Subcutaneous abdominal adipose tissue (tissue), 5 donors: ENCODE data around the gene SENP2.

ENCODE experiments used
- H3K27ac ChIP-seq: one replicate; pipeline ENCODE4 v1.7.0; 2013; ENCODE audit warnings: low read depth, mild to moderate bottlenecking, inconsistent platforms, low read length, moderate library complexity
- H3K27me3 ChIP-seq, 5 donors: one replicate each; pipeline ENCODE4 v1.7.0; 2013; ENCODE audit warnings: low read length in 5 of 5, inconsistent platforms in 1 of 5; ENCODE audit not compliant: control insufficient read depth in 5 of 5, insufficient read depth in 4 of 5
- H3K36me3 ChIP-seq, 5 donors: one replicate each; pipeline ENCODE4 v1.7.0; 2013; ENCODE audit warnings: low read length in 5 of 5; ENCODE audit not compliant: control insufficient read depth in 5 of 5, insufficient read depth in 5 of 5
- H3K4me1 ChIP-seq, 5 donors: one replicate each; pipeline ENCODE4 v1.7.0; 2013; ENCODE audit warnings: low read length in 5 of 5, mild to moderate bottlenecking in 3 of 5, moderate library complexity in 1 of 5; ENCODE audit not compliant: control insufficient read depth in 5 of 5, insufficient read depth in 5 of 5
- H3K4me3 ChIP-seq, 5 donors: one replicate each; pipeline ENCODE4 v1.7.0; 2013; ENCODE audit warnings: low read length in 5 of 5, low read depth in 1 of 5
- H3K9ac ChIP-seq, 5 donors: one replicate each; pipeline ENCODE4 v1.7.0; 2013; ENCODE audit warnings: low read length in 5 of 5, mild to moderate bottlenecking in 4 of 5, moderate library complexity in 3 of 5
- H3K9me3 ChIP-seq, 5 donors: one replicate each; pipeline ENCODE4 v1.7.0; 2013; ENCODE audit warnings: low read length in 5 of 5; ENCODE audit not compliant: control insufficient read depth in 5 of 5
- donor health status: healthy.
- donor health status: healthy.
- donor health status: healthy.
- donor health status: healthy.
- donor health status: healthy.

Gene SENP2

GRCh38 chr3:185661772-185662171 lies 75.7 kb downstream of the SENP2 start:
- H3K9ac ChIP-seq, result no peak overlapping the region
- H3K27ac ChIP-seq, result no peak overlapping the region
- no peaks in the 10 kb centered on the region for H3K36me3 ChIP-seq
- H3K9me3 ChIP-seq, result no peaks in the 10 kb centered on the region
- H3K27me3 ChIP-seq, result no peaks in the 10 kb centered on the region
- H3K4me3 ChIP-seq, result no peak overlapping the region
- H3K4me1 ChIP-seq, result peaks cover 9 to 38% (median 31%) of the 10 kb centered on the region in 5 donors

- H3K27ac ChIP-seq, result no peak overlapping the region
- no peak overlapping the region for H3K4me3 ChIP-seq
- H3K4me1 ChIP-seq, result peaks cover 2 to 17% (median 13%) of the 10 kb centered on the region in 5 donors
- H3K9me3 ChIP-seq, result no peaks in the 10 kb centered on the region
- H3K36me3 ChIP-seq, result no peaks in the 10 kb centered on the region
- H3K9ac ChIP-seq, result no peak overlapping the region
- H3K27me3 ChIP-seq, result no peaks in the 10 kb centered on the region
Observed at GRCh38 chr3:185663929-185664328, 77.8 kb downstream of the SENP2 start.

- H3K27me3 ChIP-seq, result no peaks in the 10 kb centered on the region
- no peaks in the 10 kb centered on the region for H3K4me1 ChIP-seq
- no peak overlapping the region for H3K9ac ChIP-seq
- H3K27ac ChIP-seq, result no peak overlapping the region
- H3K4me3 ChIP-seq, result no peak overlapping the region
- H3K36me3 ChIP-seq, result peaks cover 0 to 3% (median 0%) of the 10 kb centered on the region in 5 donors
- no peaks in the 10 kb centered on the region for H3K9me3 ChIP-seq
Observed at GRCh38 chr3:185667574-185667973, 81.5 kb downstream of the SENP2 start.

- H3K4me3 ChIP-seq, result no peak overlapping the region
- H3K9ac ChIP-seq, result no peak overlapping the region
- peaks cover 0 to 5% (median 3%) of the 10 kb centered on the region in 5 donors for H3K36me3 ChIP-seq
- H3K4me1 ChIP-seq, result no peaks in the 10 kb centered on the region
- H3K27ac ChIP-seq, result no peak overlapping the region
- peaks cover 0 to 5% (median 0%) of the 10 kb centered on the region in 5 donors for H3K9me3 ChIP-seq
- H3K27me3 ChIP-seq, result no peaks in the 10 kb centered on the region
Observed at GRCh38 chr3:185677146-185677829, 91.2 kb downstream of the SENP2 start.

DNA sequence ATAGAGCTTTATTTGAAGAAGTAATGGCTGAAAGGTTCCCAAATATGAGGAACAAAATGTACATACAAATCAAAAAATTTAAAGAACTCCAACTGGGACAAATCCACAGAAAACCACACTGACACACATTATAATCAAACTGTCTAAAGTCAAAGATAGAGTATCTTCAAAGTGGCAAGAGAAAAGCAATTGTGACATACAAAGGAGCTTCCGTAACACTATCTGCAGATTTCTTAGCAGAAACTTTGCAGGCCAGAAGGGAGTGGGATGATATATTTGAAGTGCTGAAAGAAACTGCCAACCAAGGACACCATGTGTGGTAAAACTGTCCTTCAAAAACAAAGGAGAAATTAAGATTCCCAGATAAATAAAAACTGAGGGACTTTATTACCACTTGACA lies 91.9 kb downstream of the SENP2 start:
- H3K9ac ChIP-seq, result no peak overlapping the region
- no peak overlapping the region for H3K4me3 ChIP-seq
- no peak overlapping the region for H3K27ac ChIP-seq
- H3K27me3 ChIP-seq, result no peaks in the 10 kb centered on the region
- no peaks in the 10 kb centered on the region for H3K4me1 ChIP-seq
- peaks cover 0 to 5% (median 0%) of the 10 kb centered on the region in 5 donors for H3K9me3 ChIP-seq
- peaks cover 0 to 5% (median 3%) of the 10 kb centered on the region in 5 donors for H3K36me3 ChIP-seq

DNA sequence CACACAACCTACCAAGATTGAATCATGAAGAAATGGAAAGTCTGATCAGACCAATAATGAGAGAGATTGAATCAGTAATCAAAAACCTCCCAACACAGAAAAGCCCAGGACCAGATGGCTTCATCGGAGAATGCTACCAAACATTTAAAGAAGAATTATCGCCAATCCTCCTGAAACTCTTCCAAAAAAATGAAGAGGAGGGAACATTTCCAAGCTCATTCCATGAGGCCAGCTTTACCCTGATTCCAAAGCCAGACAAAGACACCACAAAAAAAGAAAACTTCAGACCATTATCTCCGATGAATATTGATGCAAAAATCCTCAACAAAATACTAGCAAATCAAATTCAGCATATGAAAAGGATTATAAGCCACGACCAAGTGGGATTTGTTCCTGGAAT lies 94.1 kb downstream of the SENP2 start:
- Histone ChIP-seq H3K9me3 (peaks cover 0 to 5% (median 0%) of the 10 kb centered on the region in 5 donors), H3K9ac (no peak overlapping the region), H3K27me3 (no peaks in the 10 kb centered on the region), H3K4me3 (no peak overlapping the region), H3K36me3 (peaks cover 0 to 6% (median 0%) of the 10 kb centered on the region in 5 donors), H3K4me1 (no peaks in the 10 kb centered on the region), H3K27ac (no peak overlapping the region)
